Kidney (tissue), 14 donors: ENCODE measurements around the gene RAC3. TPM values are rescaled to one million over a fixed set of nuclear protein-coding genes. Genes with fewer than 3 reads are reported as not detected.

Source experiments
- DNase-seq, 5 donors: peaks; one replicate each; pipeline ENCODE4 v3.0.0-alpha.2; 2013 to 2020
- FAIRE-seq: peaks from 2 replicates; lab custom pipeline; 2012; peaks lifted over from hg19 to GRCh38; lab: Jason Lieb, UNC
- H3K27ac ChIP-seq, 2 donors: one replicate each; pipeline ENCODE4 v1.7.0; 2013; ENCODE audit warnings: low read depth in 2 of 2, low read length in 2 of 2, inconsistent platforms in 1 of 2
- H3K27me3 ChIP-seq: one replicate; pipeline ENCODE4 v1.7.1; 2013; ENCODE audit warnings: low read length, inconsistent platforms; ENCODE audit not compliant: control insufficient read depth, insufficient read depth
- H3K36me3 ChIP-seq, 3 donors: one replicate each; pipeline versions ENCODE4 v1.7.0 to v1.7.1; 2013; ENCODE audit warnings: low read length in 3 of 3, control low read depth in 1 of 3, inconsistent platforms in 1 of 3; ENCODE audit not compliant: insufficient read depth in 3 of 3, control insufficient read depth in 2 of 3
- H3K4me1 ChIP-seq, 3 donors: one replicate each; pipeline versions ENCODE4 v1.7.0 to v1.7.1; 2013; ENCODE audit warnings: low read length in 3 of 3, inconsistent platforms in 1 of 3, low read depth in 1 of 3; ENCODE audit not compliant: control insufficient read depth in 2 of 3, insufficient read depth in 2 of 3
- H3K4me3 ChIP-seq, 3 donors: one replicate each; pipeline versions ENCODE4 v1.7.0 to v1.8.1; 2013; ENCODE audit warnings: low read length in 3 of 3, control low read depth in 1 of 3, inconsistent platforms in 1 of 3
- H3K9ac ChIP-seq, 3 donors: one replicate each; pipeline versions ENCODE4 v1.7.0 to v1.7.1; 2013; ENCODE audit warnings: low read length in 3 of 3, control low read depth in 1 of 3, inconsistent platforms in 1 of 3
- H3K9me3 ChIP-seq, 3 donors: one replicate each; pipeline versions ENCODE4 v1.7.0 to v1.7.1; 2013; ENCODE audit warnings: low read length in 3 of 3, control low read depth in 1 of 3, inconsistent platforms in 1 of 3; ENCODE audit not compliant: control insufficient read depth in 2 of 3, insufficient read depth in 1 of 3
- CTCF ChIP-seq: IDR thresholded peaks from 3 replicates; pipeline ENCODE4 v1.5.1; 2012; ENCODE audit warnings: mild to moderate bottlenecking, moderate library complexity, borderline replicate concordance; ENCODE audit not compliant: insufficient read depth; ENCODE audit errors: extremely low read depth
- intact Hi-C: fragments of 100-400 bp; cut with DNase I; formaldehyde crosslinking; loops from one replicate; pipeline ENCODE4 v1.11.1; 2022
- polyA plus RNA-seq: library from polyadenylated mRNA; stranded (reverse); fragments of 350-450 nt; fragmentation: Illumina TruSeq; extraction: RNeasy Lipid Tissue Mini Kit (QIAGEN cat#74804); gene quantifications from one replicate; pipeline ENCODE4 v1.2.3, GENCODE V29; 2014; ENCODE audit warnings: low read depth, low replicate concordance; ENCODE audit not compliant: insufficient read depth
- total RNA-seq: library from RNA; stranded (reverse); fragmentation: NEBNext Ultra II Directional; extraction: Animal tissue kit (Norgen Biotek cat#: 25700); gene quantifications from one replicate; pipeline ENCODE4 v1.2.1, GENCODE V29; 2021
- donor health status: control.
- donor health status: control.
- donor health status: control.
- donor health status: control.
- donor health status: control.
- donor health status: DM: yes; HTN: yes; CAD: no.
- donor health status: Normal renal cell carcinoma (clear cell type).

RAC3 gene
- total and polyA plus RNA-seq, 2 donors from 2014 or later = 2.6 to 13.1 TPM

GRCh38 chr17:81992306-81993102 is 39.0 kb upstream of the RAC3 start:
- Histone ChIP-seq H3K4me3 (no peak overlapping the region), H3K9ac (no peak overlapping the region), H3K9me3 (no peaks in the 10 kb centered on the region), H3K36me3 (no peaks in the 10 kb centered on the region), H3K27ac (no peak overlapping the region), H3K4me1 (peaks cover 0 to 18% (median 15%) of the 10 kb centered on the region in 3 donors), H3K27me3 (no peaks in the 10 kb centered on the region)
- intact Hi-C loops = no loop called here
- no peak for TF ChIP-seq CTCF
- FAIRE-seq = no peak
- peak in 4 of 5 donors; percentile 90 to 93 (median 92) for DNase-seq

DNA sequence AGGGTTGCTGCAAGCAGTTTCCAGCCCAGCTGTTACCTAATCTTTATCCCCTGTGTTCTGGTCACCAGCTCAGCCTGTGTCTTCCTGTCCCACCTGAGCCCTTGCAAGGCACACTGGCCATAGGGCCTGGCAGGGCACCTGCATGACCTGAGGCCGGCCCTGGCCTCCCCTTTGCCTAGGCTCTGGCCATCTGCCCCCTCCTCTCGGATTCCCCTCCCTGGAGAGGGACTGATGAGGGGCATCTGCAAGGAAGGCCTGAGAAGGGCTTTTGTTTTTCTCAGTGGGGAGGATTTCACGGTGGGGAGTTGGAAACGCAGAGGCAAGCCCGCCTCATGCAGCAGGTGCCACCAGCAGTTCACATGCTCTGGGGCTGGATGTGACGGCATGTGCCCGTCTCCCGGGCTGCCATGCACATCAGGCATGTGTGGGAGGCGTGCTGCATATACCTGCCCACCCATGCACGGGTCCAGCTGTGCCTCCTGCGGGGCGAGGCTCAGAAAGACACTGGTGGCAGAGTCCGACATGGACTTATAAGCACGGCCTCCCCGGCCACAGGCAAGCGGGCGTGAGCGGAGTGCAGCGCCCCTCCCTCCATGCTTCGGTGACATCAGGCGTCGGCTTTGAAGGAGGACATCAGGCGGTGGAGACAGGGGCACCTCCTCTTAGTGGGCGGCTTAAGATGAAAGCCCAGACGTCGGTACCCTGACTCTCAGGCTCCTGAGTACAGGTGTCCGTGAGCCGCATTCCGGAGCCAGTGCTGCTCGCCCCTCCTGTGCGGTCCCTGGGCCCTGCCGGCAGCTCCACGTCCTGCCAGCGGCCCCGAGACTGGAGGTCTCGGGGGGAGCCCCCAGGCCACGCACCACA is 37.5 kb upstream of the RAC3 start:
- FAIRE-seq = no peak

More for the DNA sequence above, 37.5 kb upstream of the RAC3 start:
- H3K27me3 ChIP-seq = no peaks in the 10 kb centered on the region
- no peak overlapping the region for H3K27ac ChIP-seq
- TF ChIP-seq CTCF = no peak
- H3K4me3 ChIP-seq = no peak overlapping the region
- H3K9ac ChIP-seq = no peak overlapping the region
- no peaks in the 10 kb centered on the region for H3K9me3 ChIP-seq
- H3K4me1 ChIP-seq = peaks cover 0 to 18% (median 15%) of the 10 kb centered on the region in 3 donors
- intact Hi-C loops = no loop called here
- DNase-seq = peak in 3 of 5 donors; percentile 54 to 80 (median 63)
- no peaks in the 10 kb centered on the region for H3K36me3 ChIP-seq
